ENCODE results near the gene TFR2.

TFR2 gene

DNA sequence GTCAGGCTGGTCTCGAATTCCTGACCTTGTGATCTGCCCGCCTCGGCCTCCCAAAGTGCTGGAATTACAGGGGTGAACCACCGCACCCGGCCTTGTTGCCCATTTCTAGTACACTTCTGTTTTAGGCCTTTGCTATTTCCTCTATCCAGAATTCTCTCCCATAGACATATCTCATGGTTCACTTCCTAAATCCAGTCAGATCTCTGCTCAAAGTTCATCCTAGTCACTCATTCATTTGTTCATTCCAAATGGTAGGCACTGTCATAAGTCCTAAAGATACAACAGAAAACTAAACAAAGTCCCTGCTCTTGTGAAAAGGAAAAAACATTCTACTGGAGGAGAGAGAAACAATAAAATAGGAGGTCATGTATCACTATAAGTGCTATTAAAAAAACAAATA, 31.4 kb downstream of the TFR2 start:
- no peaks in the 10 kb centered on the region for H3K36me3 ChIP-seq (ENCODE audit: low read length)
- H3K4me2 ChIP-seq (ENCODE audit: low read depth, low read length, poor library complexity, severe bottlenecking), result no peak overlapping the region
- H4K20me1 ChIP-seq (ENCODE audit: low read depth, low read length), result no peaks in the 10 kb centered on the region
- TF ChIP-seq EZH2phosphoT487 (conservative IDR thresholded peaks at IDR 0.05; ENCODE audit: low read length), result no peak
- TF ChIP-seq, protein P1, sequence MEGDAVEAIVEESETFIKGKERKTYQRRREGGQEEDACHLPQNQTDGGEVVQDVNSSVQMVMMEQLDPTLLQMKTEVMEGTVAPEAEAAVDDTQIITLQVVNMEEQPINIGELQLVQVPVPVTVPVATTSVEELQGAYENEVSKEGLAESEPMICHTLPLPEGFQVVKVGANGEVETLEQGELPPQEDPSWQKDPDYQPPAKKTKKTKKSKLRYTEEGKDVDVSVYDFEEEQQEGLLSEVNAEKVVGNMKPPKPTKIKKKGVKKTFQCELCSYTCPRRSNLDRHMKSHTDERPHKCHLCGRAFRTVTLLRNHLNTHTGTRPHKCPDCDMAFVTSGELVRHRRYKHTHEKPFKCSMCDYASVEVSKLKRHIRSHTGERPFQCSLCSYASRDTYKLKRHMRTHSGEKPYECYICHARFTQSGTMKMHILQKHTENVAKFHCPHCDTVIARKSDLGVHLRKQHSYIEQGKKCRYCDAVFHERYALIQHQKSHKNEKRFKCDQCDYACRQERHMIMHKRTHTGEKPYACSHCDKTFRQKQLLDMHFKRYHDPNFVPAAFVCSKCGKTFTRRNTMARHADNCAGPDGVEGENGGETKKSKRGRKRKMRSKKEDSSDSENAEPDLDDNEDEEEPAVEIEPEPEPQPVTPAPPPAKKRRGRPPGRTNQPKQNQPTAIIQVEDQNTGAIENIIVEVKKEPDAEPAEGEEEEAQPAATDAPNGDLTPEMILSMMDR (IDR thresholded peaks at IDR 0.05; ENCODE audit: insufficient read depth, low read length, poor library complexity, severe bottlenecking), result no peak
- no peak overlapping the region for H3K27ac ChIP-seq (ENCODE audit: low read depth, low read length)
- H3K79me2 ChIP-seq (ENCODE audit: insufficient read depth, low read length), result no peaks in the 10 kb centered on the region
- H2AFZ ChIP-seq (ENCODE audit: low read depth, low read length, severe bottlenecking), result no peak overlapping the region
- H3K9me2 ChIP-seq (replicated peaks; ENCODE audit: insufficient read depth, low read length), result no peaks in the 10 kb centered on the region
- H3F3A ChIP-seq (ENCODE audit: insufficient read depth), result peaks cover 6% of the 10 kb centered on the region; the same call in 1 of the 2 replicates
- no peaks in the 10 kb centered on the region for H3K27me3 ChIP-seq (ENCODE audit: low read length)
- H3K4me3 ChIP-seq (ENCODE audit: insufficient read depth, low read length, poor library complexity, severe bottlenecking), result no peak overlapping the region
- H3K9me3 ChIP-seq (ENCODE audit: insufficient read depth, low read length), result no peaks in the 10 kb centered on the region
- no peak overlapping the region for H3K9ac ChIP-seq (ENCODE audit: low read length)

DNA sequence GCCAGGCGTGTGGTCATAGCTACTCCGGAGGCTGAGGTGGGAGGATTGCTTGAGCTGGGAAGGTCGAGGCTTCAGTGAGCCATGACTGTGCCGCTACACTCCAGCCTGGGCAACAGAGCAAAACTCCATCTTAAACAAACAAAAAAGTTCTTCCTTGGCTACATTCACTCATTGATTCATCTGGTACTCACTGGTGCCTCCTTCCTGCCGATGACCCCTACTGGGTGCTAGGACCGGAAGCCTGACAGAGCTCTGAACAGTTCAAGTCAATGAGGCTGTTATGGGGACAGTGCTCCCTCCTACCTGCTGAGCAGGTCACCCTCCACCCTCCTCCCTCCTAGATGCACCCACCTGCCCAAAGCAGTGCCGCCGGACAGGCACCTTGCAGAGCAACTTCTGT, 34.2 kb downstream of the TFR2 start:
- Histone ChIP-seq H3F3A (ENCODE audit: insufficient read depth) (peaks cover 6% of the 10 kb centered on the region; the same call in 1 of the 2 replicates), H3K9me2 (replicated peaks; ENCODE audit: insufficient read depth, low read length) (no peaks in the 10 kb centered on the region), H3K27ac (ENCODE audit: low read depth, low read length) (no peak overlapping the region), H4K20me1 (ENCODE audit: low read depth, low read length) (no peaks in the 10 kb centered on the region), H3K9me3 (ENCODE audit: insufficient read depth, low read length) (no peaks in the 10 kb centered on the region), H3K9ac (ENCODE audit: low read length) (no peak overlapping the region), H3K4me3 (ENCODE audit: insufficient read depth, low read length, poor library complexity, severe bottlenecking) (no peak overlapping the region), H3K4me2 (ENCODE audit: low read depth, low read length, poor library complexity, severe bottlenecking) (no peak overlapping the region), H2AFZ (ENCODE audit: low read depth, low read length, severe bottlenecking) (no peak overlapping the region), H3K36me3 (ENCODE audit: low read length) (no peaks in the 10 kb centered on the region), H3K79me2 (ENCODE audit: insufficient read depth, low read length) (no peaks in the 10 kb centered on the region), H3K27me3 (ENCODE audit: low read length) (no peaks in the 10 kb centered on the region)
- TF ChIP-seq, protein P1 (IDR thresholded peaks at IDR 0.05; ENCODE audit: insufficient read depth, low read length, poor library complexity, severe bottlenecking), result no peak
- no peak for TF ChIP-seq EZH2phosphoT487 (conservative IDR thresholded peaks at IDR 0.05; ENCODE audit: low read length)

DNA sequence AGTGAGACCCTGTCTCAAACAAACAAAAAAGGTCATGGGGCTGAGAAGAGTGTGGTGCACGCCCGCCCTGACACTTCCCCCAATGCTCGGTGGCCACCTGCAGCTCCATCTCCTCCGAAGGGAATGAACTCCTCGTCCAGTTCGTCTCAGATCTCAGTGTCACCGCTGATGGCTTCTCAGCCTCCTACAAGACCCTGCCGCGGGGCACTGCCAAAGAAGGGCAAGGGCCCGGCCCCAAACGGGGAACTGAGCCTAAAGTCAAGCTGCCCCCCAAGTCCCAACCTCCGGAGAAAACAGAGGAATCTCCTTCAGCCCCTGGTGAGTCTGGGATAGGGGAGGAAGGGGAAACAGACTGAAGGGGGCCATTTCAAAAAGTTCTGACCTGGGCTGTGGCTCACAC, 35.0 kb downstream of the TFR2 start:
- Histone ChIP-seq H3K9ac (ENCODE audit: low read length) (no peak overlapping the region), H3K4me2 (ENCODE audit: low read depth, low read length, poor library complexity, severe bottlenecking) (no peak overlapping the region), H4K20me1 (ENCODE audit: low read depth, low read length) (no peaks in the 10 kb centered on the region), H3F3A (ENCODE audit: insufficient read depth) (peaks cover 6% of the 10 kb centered on the region; the same call in 1 of the 2 replicates), H3K36me3 (ENCODE audit: low read length) (no peaks in the 10 kb centered on the region), H3K9me3 (ENCODE audit: insufficient read depth, low read length) (no peaks in the 10 kb centered on the region), H3K27ac (ENCODE audit: low read depth, low read length) (no peak overlapping the region), H3K4me3 (ENCODE audit: insufficient read depth, low read length, poor library complexity, severe bottlenecking) (no peak overlapping the region), H2AFZ (ENCODE audit: low read depth, low read length, severe bottlenecking) (no peak overlapping the region), H3K27me3 (ENCODE audit: low read length) (no peaks in the 10 kb centered on the region), H3K79me2 (ENCODE audit: insufficient read depth, low read length) (no peaks in the 10 kb centered on the region), H3K9me2 (replicated peaks; ENCODE audit: insufficient read depth, low read length) (no peaks in the 10 kb centered on the region)
- TF ChIP-seq EZH2phosphoT487 (conservative IDR thresholded peaks at IDR 0.05; ENCODE audit: low read length), result no peak
- TF ChIP-seq, protein P1 (IDR thresholded peaks at IDR 0.05; ENCODE audit: insufficient read depth, low read length, poor library complexity, severe bottlenecking), result no peak

Data from SU-DHL-6 (cell line).